Tibial nerve (tissue), 4 donors: ENCODE data around the gene BCKDHB.

Source experiments
- CTCF ChIP-seq, 5 experiments: fragments of 200-600 bp in 3 of 5; fragments of 450-650 bp in 2 of 5; sonication (generic) in 3 of 5; IDR thresholded peaks; one replicate each; pipeline ENCODE4 v1.5.1; 2016 to 2019; ENCODE audit warnings: antibody characterized with exemption in 5 of 5, mild to moderate bottlenecking in 3 of 5, moderate library complexity in 2 of 5
- EP300 ChIP-seq, 2 donors: sonication (generic); formaldehyde crosslinking; IDR thresholded peaks; one replicate each; pipeline ENCODE4 v1.6.1; 2017; ENCODE audit warnings: antibody characterized with exemption in 2 of 2, mild to moderate bottlenecking in 1 of 2

DNA sequence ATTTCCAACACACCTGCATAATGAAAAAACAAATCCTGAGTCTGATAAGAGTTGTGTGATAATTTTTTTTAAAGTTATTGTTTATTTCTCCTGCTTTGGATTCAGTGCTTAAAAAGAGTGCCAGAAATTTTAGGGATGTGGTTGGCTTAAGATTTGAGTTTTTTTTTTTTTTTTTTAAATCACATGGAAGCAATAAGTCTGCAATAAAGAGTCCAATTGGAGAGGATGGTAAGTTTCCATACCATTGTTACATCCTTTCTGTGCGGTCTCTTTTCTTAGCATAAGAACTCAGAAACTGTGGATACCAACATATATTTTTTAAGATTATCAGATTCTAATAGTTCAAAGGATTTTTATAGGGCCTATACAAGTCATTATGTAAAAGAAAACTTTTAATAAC is 171.0 kb downstream of the BCKDHB start:
- TF ChIP-seq CTCF (IDR thresholded peaks at IDR 0.05) (no peak), EP300 (IDR thresholded peaks at IDR 0.05) (no peak)
